SKM-1 treated with dmso at 0.1 percent for 144 hours (cell line): Measurements from ENCODE around the gene CREB3L1.

Experiments used
- DNase-seq: peaks from one replicate; lab custom pipeline; 2025; ENCODE audit not compliant: unreplicated experiment; lab: John Stamatoyannopoulos, UW

The CREB3L1 gene

GRCh38 chr11:46272816-46273427 lies 4.5 kb upstream of the CREB3L1 start:
- DNase-seq, result no peak

- no peak for DNase-seq
Observed at GRCh38 chr11:46273511-46274205, 3.8 kb upstream of the CREB3L1 start.

- DNase-seq, result no peak
Observed at GRCh38 chr11:46275964-46276641, 1.4 kb upstream of the CREB3L1 start.

- DNase-seq, result peak; percentile 48
Observed at GRCh38 chr11:46277313-46277621, 195 bp upstream of the CREB3L1 start.

DNA sequence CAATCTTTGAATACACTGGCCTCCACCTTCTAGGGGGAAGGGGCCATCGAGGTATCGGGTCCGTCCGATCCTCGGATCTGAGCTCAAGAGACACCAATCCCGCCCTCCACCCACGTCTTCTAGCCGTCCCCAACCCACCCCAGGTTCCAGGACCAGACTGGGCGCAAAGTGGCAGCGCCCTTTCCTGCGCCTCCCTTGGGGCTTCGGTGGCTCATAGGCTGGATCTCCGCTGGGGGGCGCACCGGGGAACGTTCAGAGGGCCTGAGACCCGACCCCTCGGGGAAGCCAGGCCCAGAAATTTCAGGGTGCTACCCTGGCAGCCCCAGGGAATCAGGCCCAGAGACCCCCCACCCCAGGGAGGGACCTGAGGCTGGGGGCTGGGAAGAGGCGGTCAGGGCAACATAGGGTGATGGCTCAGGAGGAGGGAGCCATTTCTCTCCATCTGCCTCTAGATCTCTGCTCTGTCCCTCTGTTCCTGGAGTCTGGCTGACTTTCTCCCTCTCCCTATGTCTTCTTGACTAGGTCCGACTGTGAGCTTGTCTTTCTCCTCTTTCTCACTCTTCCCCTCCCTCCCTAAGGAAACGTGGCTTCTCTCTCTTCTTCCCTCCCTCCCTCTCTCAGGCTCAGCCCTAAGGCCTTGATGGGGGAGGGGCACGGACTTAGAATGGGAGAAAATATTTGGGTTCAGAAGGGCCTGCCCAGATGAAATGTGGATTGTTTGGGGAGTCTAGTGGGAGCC lies 1.1 kb downstream of the CREB3L1 start:
- DNase-seq, result peak; percentile 53

- DNase-seq, result no peak
Observed at GRCh38 chr11:46279126-46280099, 2.0 kb downstream of the CREB3L1 start.

DNA sequence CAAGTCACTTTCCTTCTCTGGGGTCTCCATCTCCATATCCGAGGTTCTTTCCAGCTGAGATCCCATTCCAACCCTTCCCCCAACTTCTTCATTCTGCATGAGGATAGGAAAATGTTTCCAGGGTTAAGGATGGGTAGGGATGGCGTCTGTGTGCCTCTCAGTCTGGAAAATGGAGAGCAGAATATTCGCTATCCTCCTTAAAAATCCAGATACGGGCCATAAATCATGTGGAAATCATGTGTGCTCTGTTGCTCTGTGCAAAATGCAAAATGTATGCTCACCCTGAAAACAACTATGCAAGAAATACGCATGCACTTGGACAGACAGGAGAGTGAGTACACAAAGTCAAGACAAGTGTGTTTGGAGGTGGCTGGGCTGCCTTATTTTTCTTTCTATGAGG lies 3.2 kb downstream of the CREB3L1 start:
- DNase-seq, result no peak

- no peak for DNase-seq
Observed at GRCh38 chr11:46281371-46281831, 3.9 kb downstream of the CREB3L1 start.

DNA sequence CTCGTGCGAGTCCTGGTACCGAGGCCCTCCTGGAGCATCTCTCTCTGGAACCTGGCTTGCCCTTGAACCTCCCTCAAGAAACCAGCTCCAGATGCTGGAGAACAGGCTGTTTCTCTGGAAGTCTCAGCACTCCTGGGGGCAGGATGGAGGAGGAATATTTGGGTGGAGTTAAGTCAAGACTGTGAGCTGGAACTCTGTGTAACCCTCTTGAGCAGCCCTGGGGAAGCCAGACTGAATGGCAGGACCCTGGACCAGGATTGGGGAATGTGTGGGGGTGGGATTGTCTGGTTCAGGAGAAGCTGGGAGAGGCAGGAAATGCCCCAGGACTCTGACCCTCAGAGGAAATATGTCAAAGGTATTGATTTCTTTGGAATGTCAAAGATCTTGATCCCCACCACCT lies 7.7 kb downstream of the CREB3L1 start:
- no peak for DNase-seq

DNA sequence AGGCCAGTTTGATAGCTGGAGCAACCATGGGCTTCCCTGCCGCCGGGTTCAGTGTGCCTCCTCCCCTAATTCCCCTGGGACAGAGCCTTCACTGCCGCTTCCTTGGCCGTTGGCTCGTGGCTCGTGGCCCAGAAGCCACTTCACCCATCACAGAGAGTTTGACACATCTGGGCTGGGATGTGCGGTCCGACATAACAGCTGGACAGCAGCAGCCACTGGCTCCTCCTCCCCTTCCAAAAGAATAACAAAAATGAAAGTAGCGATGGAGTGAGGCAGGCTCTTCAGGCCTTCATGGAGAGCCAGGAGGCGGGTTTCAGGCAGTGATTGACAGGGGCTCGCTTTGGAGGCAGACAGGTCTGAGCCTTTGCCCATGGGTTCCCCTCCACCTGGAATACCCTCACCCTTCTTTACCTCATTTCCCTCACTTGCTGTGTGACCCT lies 8.2 kb downstream of the CREB3L1 start:
- no peak for DNase-seq

GRCh38 chr11:46286789-46287188 lies 9.3 kb downstream of the CREB3L1 start:
- DNase-seq, result no peak

DNA sequence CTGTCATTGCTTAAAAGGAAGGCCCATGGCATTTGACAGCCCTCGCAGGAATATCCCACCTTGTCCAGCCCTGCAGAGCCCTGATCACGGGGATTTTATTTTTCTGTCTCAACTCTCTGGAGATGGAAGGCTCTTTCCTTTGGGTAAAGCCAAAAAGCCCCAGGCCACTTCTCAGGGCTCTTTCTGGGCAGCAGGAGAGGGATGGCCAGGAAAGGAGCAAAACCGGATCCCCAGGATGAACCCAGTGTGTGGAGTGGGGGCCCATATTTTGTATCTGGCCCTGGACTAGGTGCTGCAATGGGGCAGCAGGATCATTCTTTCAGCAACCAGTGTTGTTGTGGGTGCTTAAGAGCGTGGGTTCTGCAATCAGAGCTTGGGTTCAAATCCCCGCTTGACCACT lies 11.0 kb downstream of the CREB3L1 start:
- no peak for DNase-seq

- no peak for DNase-seq
Observed at GRCh38 chr11:46290011-46290410, 12.5 kb downstream of the CREB3L1 start.

GRCh38 chr11:46290598-46291309 lies 13.3 kb downstream of the CREB3L1 start:
- DNase-seq, result no peak

GRCh38 chr11:46291441-46292150 lies 14.1 kb downstream of the CREB3L1 start:
- DNase-seq, result no peak

GRCh38 chr11:46293066-46293465 lies 15.6 kb downstream of the CREB3L1 start:
- DNase-seq, result no peak

DNA sequence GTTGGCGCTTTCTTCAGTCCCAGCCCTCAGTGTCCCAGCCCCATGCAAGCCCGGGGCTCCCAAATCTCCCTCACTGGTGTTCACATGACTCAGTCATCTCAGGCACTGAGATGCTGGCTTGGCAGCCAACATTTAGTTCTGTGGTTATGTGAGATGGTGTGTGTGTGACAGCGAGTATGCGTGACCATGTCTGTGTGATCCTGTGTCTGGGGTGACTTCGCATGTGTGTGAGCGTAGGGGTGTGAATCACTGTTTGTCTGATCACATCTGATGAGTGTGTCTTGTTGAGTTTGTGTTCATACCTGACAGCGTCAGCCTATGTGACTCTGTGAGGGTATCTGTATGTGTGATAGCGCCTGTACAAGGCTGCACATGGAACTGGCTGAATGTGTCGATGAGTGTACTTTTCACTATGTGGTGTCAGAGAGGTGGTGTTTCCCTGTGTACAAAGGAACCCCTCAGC lies 16.2 kb downstream of the CREB3L1 start:
- no peak for DNase-seq

GRCh38 chr11:46294365-46295309 lies 17.2 kb downstream of the CREB3L1 start:
- no peak for DNase-seq
